ENCODE results near the gene GPX4.

The GPX4 gene

GRCh38 chr19:1147934-1148549 is 44.2 kb downstream of the GPX4 start:
- in situ Hi-C loops (cut with HindIII; ENCODE audit: low sequenced_read_pairs), result no loop called here

- in situ Hi-C loops (cut with HindIII; ENCODE audit: low sequenced_read_pairs), result no loop called here
Measured at GRCh38 chr19:1149259-1150045, 45.7 kb downstream of the GPX4 start.

GRCh38 chr19:1150333-1151036 is 46.7 kb downstream of the GPX4 start:
- in situ Hi-C loops (cut with HindIII; ENCODE audit: low sequenced_read_pairs), result no loop called here

- in situ Hi-C loops (cut with HindIII; ENCODE audit: low sequenced_read_pairs), result no loop called here
Measured at GRCh38 chr19:1151037-1151724, 47.4 kb downstream of the GPX4 start.

GRCh38 chr19:1151917-1152587 is 48.3 kb downstream of the GPX4 start:
- in situ Hi-C loops (cut with HindIII; ENCODE audit: low sequenced_read_pairs), result no loop called here

GRCh38 chr19:1153891-1154730 is 50.3 kb downstream of the GPX4 start:
- in situ Hi-C loops (cut with HindIII; ENCODE audit: low sequenced_read_pairs), result no loop called here

- in situ Hi-C loops (cut with HindIII; ENCODE audit: low sequenced_read_pairs), result no loop called here
Measured at GRCh38 chr19:1154731-1155351, 51.0 kb downstream of the GPX4 start.

GRCh38 chr19:1155352-1156304 is 51.8 kb downstream of the GPX4 start:
- in situ Hi-C loops (cut with HindIII; ENCODE audit: low sequenced_read_pairs), result no loop called here
